H9 (cell line): ENCODE results near the gene NRXN2. TPM values are rescaled to one million over a fixed set of nuclear protein-coding genes. Genes with fewer than 3 reads are reported as not detected.

Source experiments
- DNase-seq: peaks from one replicate; pipeline ENCODE4 v3.0.0-alpha.2; 2017
- H2AFZ ChIP-seq: one replicate; pipeline ENCODE4 v1.6.1; 2013; ENCODE audit warnings: mild to moderate bottlenecking, low read length, control low read depth, moderate library complexity
- H2AK5ac ChIP-seq: 2 replicates; pipeline ENCODE4 v1.6.1; 2013; ENCODE audit warnings: low read length, control low read depth, mixed read lengths; ENCODE audit not compliant: insufficient read length
- H2BK120ac ChIP-seq: one replicate; pipeline ENCODE4 v1.6.1; 2013; ENCODE audit warnings: low read depth, mild to moderate bottlenecking, low read length, control low read depth, inconsistent platforms; ENCODE audit not compliant: poor library complexity, severe bottlenecking
- H2BK12ac ChIP-seq: 2 replicates; pipeline ENCODE4 v1.6.1; 2013; ENCODE audit warnings: low read length, control low read depth, mixed read lengths, low read depth; ENCODE audit not compliant: insufficient read length
- H2BK15ac ChIP-seq: 2 replicates; pipeline ENCODE4 v1.6.1; 2013; ENCODE audit warnings: low read depth, low read length, control low read depth
- H2BK20ac ChIP-seq: one replicate; pipeline ENCODE4 v1.6.1; 2013; ENCODE audit warnings: low read depth, mild to moderate bottlenecking, low read length, control low read depth, inconsistent platforms; ENCODE audit not compliant: poor library complexity, severe bottlenecking
- H2BK5ac ChIP-seq: 2 replicates; pipeline ENCODE4 v1.6.1; 2013; ENCODE audit warnings: low read length, control low read depth, mixed read lengths; ENCODE audit not compliant: insufficient read length
- H3K14ac ChIP-seq: 2 replicates; pipeline ENCODE4 v1.6.1; 2013; ENCODE audit warnings: low read length, control low read depth; ENCODE audit not compliant: insufficient read depth
- H3K18ac ChIP-seq: 2 replicates; pipeline ENCODE4 v1.6.1; 2013; ENCODE audit warnings: low read depth, mild to moderate bottlenecking, mixed read lengths, low read length, control low read depth; ENCODE audit not compliant: insufficient read length
- H3K23ac ChIP-seq: 2 replicates; pipeline ENCODE4 v1.6.1; 2013; ENCODE audit warnings: low read length, control low read depth, mixed read lengths, low read depth; ENCODE audit not compliant: insufficient read length
- H3K23me2 ChIP-seq: 2 replicates; pipeline ENCODE4 v1.6.1; 2013; ENCODE audit warnings: low read depth, mild to moderate bottlenecking, mixed read lengths, low read length, control low read depth; ENCODE audit not compliant: insufficient read length, poor library complexity, severe bottlenecking
- H3K27ac ChIP-seq: 2 replicates; pipeline ENCODE4 v1.5.1; 2013; ENCODE audit warnings: low read length, control low read depth, mixed read lengths, low read depth; ENCODE audit not compliant: insufficient read length
- H3K27me3 ChIP-seq: 2 replicates; pipeline ENCODE4 v1.6.1; 2013; ENCODE audit warnings: low read length, control low read depth, inconsistent platforms; ENCODE audit not compliant: insufficient read depth
- H3K4ac ChIP-seq: 2 replicates; pipeline ENCODE4 v1.6.1; 2013; ENCODE audit warnings: low read depth, mild to moderate bottlenecking, control low read depth, inconsistent platforms, low read length, moderate library complexity
- H3K4me1 ChIP-seq: 2 replicates; pipeline ENCODE4 v1.6.1; 2013; ENCODE audit warnings: low read length, control low read depth, inconsistent platforms; ENCODE audit not compliant: insufficient read depth
- H3K4me2 ChIP-seq: 2 replicates; pipeline ENCODE4 v1.6.1; 2013; ENCODE audit warnings: low read length, control low read depth, mixed read lengths; ENCODE audit not compliant: insufficient read length, insufficient read depth
- H3K56ac ChIP-seq: 2 replicates; pipeline ENCODE4 v1.6.1; 2013; ENCODE audit warnings: low read depth, mild to moderate bottlenecking, mixed read lengths, low read length, control low read depth; ENCODE audit not compliant: insufficient read length
- H3K79me1 ChIP-seq: 2 replicates; pipeline ENCODE4 v1.6.1; 2013; ENCODE audit warnings: low read depth, mild to moderate bottlenecking, moderate library complexity, low read length, control low read depth, inconsistent platforms; ENCODE audit not compliant: insufficient read depth, poor library complexity, severe bottlenecking
- H3K79me2 ChIP-seq: 2 replicates; pipeline ENCODE4 v1.6.1; 2013; ENCODE audit warnings: low read length, control low read depth, inconsistent platforms; ENCODE audit not compliant: insufficient read depth
- H3K9ac ChIP-seq: 2 replicates; pipeline ENCODE4 v1.6.1; 2013; ENCODE audit warnings: low read length, control low read depth, mixed read lengths; ENCODE audit not compliant: insufficient read length; ENCODE audit errors: extremely low read depth
- H3K9me3 ChIP-seq: one replicate; pipeline ENCODE4 v1.6.1; 2013; ENCODE audit warnings: low read depth, low read length, inconsistent platforms; ENCODE audit not compliant: control insufficient read depth
- H3T11ph ChIP-seq: one replicate; pipeline ENCODE4 v1.6.1; 2013; ENCODE audit warnings: mild to moderate bottlenecking, low read length, control low read depth, inconsistent platforms
- H4K20me1 ChIP-seq: one replicate; pipeline ENCODE4 v1.6.1; 2013; ENCODE audit not compliant: control insufficient read depth, insufficient read length, insufficient read depth
- H4K5ac ChIP-seq: 2 replicates; pipeline ENCODE4 v1.6.1; 2013; ENCODE audit warnings: low read depth, mild to moderate bottlenecking, mixed read lengths, low read length, control low read depth; ENCODE audit not compliant: insufficient read length
- H4K8ac ChIP-seq: replicated peaks from 2 replicates; pipeline ENCODE4 v1.6.1; 2013; ENCODE audit warnings: low read length, control low read depth, mixed read lengths, low read depth; ENCODE audit not compliant: insufficient read length
- H4K91ac ChIP-seq: 2 replicates; pipeline ENCODE4 v1.6.1; 2013; ENCODE audit warnings: low read depth, mild to moderate bottlenecking, moderate library complexity, mixed read lengths, low read length, control low read depth; ENCODE audit not compliant: insufficient read length
- H3K27ac Mint-ChIP-seq, 3 experiments: 2 replicates in 2 of 3; 3 replicates in 1 of 3; pipeline ENCODE4 v1.8.0; 2020 to 2021; ENCODE audit warnings: mixed read lengths in 3 of 3, mild to moderate bottlenecking in 1 of 3, moderate library complexity in 1 of 3
- H3K27me3 Mint-ChIP-seq: 2 replicates; pipeline ENCODE4 v1.8.0; 2021; ENCODE audit warnings: low read depth, mild to moderate bottlenecking, moderate library complexity, mixed read lengths
- H3K36me3 Mint-ChIP-seq, 3 experiments: 2 replicates in 2 of 3; 3 replicates in 1 of 3; pipeline ENCODE4 v1.8.0; 2020 to 2021; ENCODE audit warnings: low read depth in 3 of 3, mixed read lengths in 3 of 3; ENCODE audit not compliant: insufficient read depth in 1 of 3
- H3K4me1 Mint-ChIP-seq, 2 experiments: 2 replicates each; pipeline ENCODE4 v1.8.0; 2020; ENCODE audit warnings: mixed read lengths in 2 of 2
- H3K4me3 Mint-ChIP-seq, 2 experiments: 2 replicates in 1 of 2; 3 replicates in 1 of 2; pipeline ENCODE4 v1.8.0; 2020 to 2021; ENCODE audit warnings: mild to moderate bottlenecking in 2 of 2, mixed read lengths in 2 of 2, moderate library complexity in 1 of 2
- H3K9me3 Mint-ChIP-seq, 2 experiments: 2 replicates in 1 of 2; 3 replicates in 1 of 2; pipeline ENCODE4 v1.8.0; 2020; ENCODE audit warnings: mild to moderate bottlenecking in 2 of 2, mixed read lengths in 2 of 2, moderate library complexity in 1 of 2
- WGBS: extraction: QIAGEN DNeasy Blood & Tissue Kit; methylation state at CpG from one replicate; pipeline ENCODE4 v1.1.7; 2013; ENCODE audit warnings: missing lambda C conversion rate, low lambda C conversion rate, mixed read lengths; ENCODE audit not compliant: insufficient read length; ENCODE audit errors: extremely low coverage; 5-methylcytosine and 5-hydroxymethylcytosine counted together
- total RNA-seq: library from RNA; stranded (reverse); gene quantifications from 2 replicates; pipeline ENCODE4 v1.2.1, GENCODE V29; 2021
- TF ChIP-seq, protein P1 (sequence below): fragments of 200-600 bp; sonication (generic); conservative IDR thresholded peaks from 3 replicates; pipeline ENCODE4 v1.8.0; 2021; ENCODE audit warnings: antibody characterized with exemption, mild to moderate bottlenecking

The NRXN2 gene
- total RNA-seq, 1 experiment from 2014 or later, result 3.9 TPM

DNA sequence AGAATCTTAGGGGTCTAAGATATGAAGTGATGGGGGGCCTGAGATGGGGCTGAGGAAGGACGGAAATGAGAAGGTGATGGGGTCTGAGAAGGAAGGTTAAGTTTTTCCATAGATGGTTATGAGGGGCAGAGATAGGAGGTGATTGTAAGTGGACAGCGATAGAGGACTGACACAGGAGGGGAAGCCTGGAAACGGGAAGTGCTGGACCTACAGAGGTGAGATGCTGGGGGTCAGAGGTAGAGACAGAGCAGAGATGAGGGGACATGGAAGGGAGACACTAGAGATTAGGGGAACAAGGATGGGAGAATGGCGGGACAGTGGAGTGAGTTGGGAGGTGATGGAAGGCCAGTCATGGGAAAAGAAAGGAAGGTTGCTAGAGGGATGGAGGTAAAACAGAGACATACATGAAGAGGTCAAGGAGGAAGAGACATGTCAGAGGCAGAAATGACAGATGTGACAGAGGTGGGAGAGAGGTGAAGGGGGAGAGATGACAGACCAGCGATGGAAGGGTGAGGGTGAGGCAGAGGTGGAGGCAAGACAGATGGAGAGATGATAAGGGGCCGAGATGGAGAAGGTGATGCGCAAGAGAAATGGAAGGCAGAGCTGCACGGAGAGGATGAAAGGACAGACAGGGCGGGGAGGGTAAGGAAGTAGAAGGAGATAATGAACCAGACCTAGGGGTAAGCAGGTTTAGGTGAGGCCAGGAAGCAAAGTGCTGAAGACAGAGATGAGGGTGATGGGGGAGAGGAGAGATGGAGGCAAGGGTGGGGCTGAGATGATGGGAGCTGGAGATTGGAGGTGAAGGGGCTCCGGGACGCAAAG lies 81.2 kb downstream of the NRXN2 start:
- Mint-ChIP-seq H3K4me3 (no peak overlapping the region), H3K36me3 (no peaks in the 10 kb centered on the region), H3K4me1 (peaks cover 20 to 33% of the 10 kb centered on the region in 2 experiments), H3K27me3 (peaks cover 49% of the 10 kb centered on the region), H3K9me3 (no peaks in the 10 kb centered on the region; a peak in 1 of 5 replicates), H3K27ac (no peak overlapping the region)
- no peak overlapping the region for H2AFZ ChIP-seq
- WGBS, result no CpG with 5 or more reads among the region's 11 CpGs
- H3K27ac ChIP-seq, result no peak overlapping the region
- no peaks in the 10 kb centered on the region for H3K79me1 ChIP-seq
- no peak overlapping the region for H3K56ac ChIP-seq
- H2AK5ac ChIP-seq, result no peak overlapping the region
- H3K9ac ChIP-seq, result no peak overlapping the region
- H4K5ac ChIP-seq, result no peak overlapping the region
- H3K4me2 ChIP-seq, result peak overlapping the region; percentile 69
- no peak overlapping the region for H3K14ac ChIP-seq
- H3K23me2 ChIP-seq, result peaks cover 24% of the 10 kb centered on the region
- no peak overlapping the region for H2BK5ac ChIP-seq
- no peaks in the 10 kb centered on the region for H3K9me3 ChIP-seq
- H2BK12ac ChIP-seq, result no peak overlapping the region
- peaks cover 2% of the 10 kb centered on the region; the same call in 1 of the 2 replicates for H3K4me1 ChIP-seq
- no peak overlapping the region for H2BK20ac ChIP-seq
- no peak overlapping the region for H4K91ac ChIP-seq
- no peak overlapping the region for H4K8ac ChIP-seq
- no peak overlapping the region for H3K4ac ChIP-seq
- no peak overlapping the region for H3K18ac ChIP-seq
- no peak overlapping the region for H3K23ac ChIP-seq
- H4K20me1 ChIP-seq, result no peaks in the 10 kb centered on the region
- no peak overlapping the region for H2BK15ac ChIP-seq
- no peak overlapping the region for H2BK120ac ChIP-seq
- TF ChIP-seq, protein P1, sequence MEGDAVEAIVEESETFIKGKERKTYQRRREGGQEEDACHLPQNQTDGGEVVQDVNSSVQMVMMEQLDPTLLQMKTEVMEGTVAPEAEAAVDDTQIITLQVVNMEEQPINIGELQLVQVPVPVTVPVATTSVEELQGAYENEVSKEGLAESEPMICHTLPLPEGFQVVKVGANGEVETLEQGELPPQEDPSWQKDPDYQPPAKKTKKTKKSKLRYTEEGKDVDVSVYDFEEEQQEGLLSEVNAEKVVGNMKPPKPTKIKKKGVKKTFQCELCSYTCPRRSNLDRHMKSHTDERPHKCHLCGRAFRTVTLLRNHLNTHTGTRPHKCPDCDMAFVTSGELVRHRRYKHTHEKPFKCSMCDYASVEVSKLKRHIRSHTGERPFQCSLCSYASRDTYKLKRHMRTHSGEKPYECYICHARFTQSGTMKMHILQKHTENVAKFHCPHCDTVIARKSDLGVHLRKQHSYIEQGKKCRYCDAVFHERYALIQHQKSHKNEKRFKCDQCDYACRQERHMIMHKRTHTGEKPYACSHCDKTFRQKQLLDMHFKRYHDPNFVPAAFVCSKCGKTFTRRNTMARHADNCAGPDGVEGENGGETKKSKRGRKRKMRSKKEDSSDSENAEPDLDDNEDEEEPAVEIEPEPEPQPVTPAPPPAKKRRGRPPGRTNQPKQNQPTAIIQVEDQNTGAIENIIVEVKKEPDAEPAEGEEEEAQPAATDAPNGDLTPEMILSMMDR, result no peak
- no peak overlapping the region for H3T11ph ChIP-seq
- H3K79me2 ChIP-seq, result no peaks in the 10 kb centered on the region
- H3K27me3 ChIP-seq, result peaks cover 39% of the 10 kb centered on the region
- DNase-seq, result no peak
